NCI-H345 (cell line): Measurements from ENCODE around the gene ADGB.

Experiments used
- DNase-seq: peaks from one replicate; lab custom pipeline; 2025; lab: John Stamatoyannopoulos, UW

The ADGB gene

DNA sequence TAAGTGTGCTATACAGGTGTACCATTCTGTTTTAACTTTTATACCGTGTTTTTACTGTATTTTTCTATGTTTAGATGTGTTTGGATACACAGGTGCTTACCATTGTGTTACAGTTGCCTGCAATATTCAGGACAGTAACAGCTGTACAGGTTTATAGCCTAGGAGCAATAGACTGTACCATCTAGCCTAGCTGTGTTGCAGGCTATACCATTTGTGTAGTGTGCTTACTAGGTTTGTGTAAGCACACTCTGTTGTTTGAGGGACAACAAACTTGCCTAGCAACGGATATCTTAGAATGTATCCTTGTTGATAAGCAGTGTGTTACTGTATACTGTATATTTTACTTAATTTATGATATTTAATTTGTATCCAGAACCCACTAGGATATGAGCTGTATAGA, 35.2 kb downstream of the ADGB start:
- DNase-seq = no peak

- DNase-seq = no peak
Measured at GRCh38 chr6:146635165-146635564, 36.4 kb downstream of the ADGB start.

DNA sequence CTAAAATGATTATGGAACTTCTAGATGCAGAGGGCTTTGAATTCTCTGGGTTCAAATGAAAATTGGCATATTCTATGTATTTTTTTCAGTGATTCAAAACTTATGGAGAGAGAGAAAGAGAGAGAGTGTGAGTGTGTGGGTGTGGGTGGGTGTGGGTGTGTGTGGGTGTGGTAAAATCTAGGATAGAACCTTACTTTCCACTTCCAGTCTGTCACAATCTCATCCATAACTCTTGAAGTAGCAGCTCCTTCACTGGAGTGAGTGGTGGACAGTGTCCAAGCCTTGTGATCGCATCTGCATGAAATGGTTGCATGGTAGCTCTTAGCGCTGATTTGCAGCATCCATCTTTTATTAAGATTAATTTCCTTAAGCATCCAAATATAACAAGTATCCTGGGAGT, 37.7 kb downstream of the ADGB start:
- no peak for DNase-seq

- DNase-seq = no peak
Measured at GRCh38 chr6:146642921-146643320, 44.1 kb downstream of the ADGB start.

DNA sequence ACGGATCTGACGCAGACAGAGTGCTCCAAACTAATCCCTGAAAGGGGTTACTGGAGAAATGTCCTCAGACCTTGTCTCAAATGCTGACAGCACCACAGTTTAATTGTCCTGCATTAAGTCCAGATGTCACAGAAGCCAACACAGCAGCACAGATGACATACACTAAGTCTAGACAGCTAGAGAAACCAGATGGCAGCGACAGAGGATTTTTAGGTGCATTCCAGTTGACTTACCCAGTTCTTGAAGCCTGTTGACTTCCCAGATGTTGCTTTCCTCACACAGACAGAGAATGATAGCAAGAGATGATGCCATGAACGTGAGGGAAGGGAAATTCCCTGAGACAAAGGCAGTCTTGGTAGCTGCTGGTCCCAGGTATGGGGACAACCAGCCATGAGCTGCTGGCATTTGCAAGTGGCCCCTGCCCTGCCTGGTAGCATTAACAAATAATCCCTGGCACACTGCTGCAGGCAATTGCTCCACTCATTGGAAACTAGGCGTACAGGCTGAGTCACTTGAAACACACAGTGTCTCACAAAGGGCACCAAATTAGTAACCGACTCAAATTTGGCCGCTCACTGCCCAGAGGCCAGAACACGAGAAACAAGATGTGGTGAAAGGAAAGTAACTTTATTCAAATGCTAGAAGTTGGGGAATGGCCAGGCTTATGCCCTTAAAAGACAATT, 52.2 kb downstream of the ADGB start:
- DNase-seq = no peak

GRCh38 chr6:146651482-146651863, 52.7 kb downstream of the ADGB start:
- no peak for DNase-seq

DNA sequence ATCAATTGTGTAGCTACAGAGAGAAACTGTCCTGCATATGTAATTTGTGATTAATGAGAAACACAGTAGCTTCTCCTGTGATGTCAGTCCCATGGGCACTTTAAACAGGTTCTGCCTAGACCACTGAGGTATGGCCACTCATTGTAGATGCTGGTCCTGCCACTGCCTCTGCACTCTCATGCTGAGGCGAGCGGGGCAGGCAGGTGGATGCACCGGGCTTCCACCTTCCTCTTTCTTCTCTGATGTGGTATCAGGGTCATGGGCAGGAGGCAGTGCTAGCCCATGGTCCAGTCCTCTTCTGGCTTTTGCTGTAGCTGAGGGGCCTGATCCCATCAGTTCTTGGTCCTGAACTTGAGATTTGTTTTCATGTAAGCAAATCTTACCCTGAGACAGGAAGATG, 58.7 kb downstream of the ADGB start:
- no peak for DNase-seq

DNA sequence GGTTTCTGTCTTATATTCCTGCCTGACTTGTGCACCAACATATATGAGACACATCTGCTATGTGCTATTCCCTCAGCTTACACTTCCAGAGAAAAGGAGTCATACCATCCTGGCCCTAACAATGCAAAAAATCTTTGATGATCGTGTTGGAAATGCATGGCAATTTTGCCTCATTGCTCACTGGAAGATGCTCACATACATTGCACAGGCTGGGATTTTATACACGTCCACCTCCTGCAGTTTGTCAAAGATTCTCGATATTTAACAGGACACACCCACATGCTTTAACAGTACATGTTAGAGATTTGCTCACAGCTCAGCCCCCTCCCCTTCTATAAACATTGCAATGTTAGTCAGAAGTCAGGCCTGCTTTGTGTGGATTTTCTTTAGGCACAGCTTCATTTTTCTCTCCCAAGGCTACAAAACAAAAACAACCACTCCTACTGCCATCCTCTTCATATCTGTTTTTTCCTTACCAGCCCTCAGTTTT, 66.1 kb downstream of the ADGB start:
- no peak for DNase-seq

GRCh38 chr6:146666909-146667308, 68.1 kb downstream of the ADGB start:
- no peak for DNase-seq

- no peak for DNase-seq
Measured at GRCh38 chr6:146670161-146670560, 71.4 kb downstream of the ADGB start.

- no peak for DNase-seq
Measured at GRCh38 chr6:146673069-146673468, 74.3 kb downstream of the ADGB start.

DNA sequence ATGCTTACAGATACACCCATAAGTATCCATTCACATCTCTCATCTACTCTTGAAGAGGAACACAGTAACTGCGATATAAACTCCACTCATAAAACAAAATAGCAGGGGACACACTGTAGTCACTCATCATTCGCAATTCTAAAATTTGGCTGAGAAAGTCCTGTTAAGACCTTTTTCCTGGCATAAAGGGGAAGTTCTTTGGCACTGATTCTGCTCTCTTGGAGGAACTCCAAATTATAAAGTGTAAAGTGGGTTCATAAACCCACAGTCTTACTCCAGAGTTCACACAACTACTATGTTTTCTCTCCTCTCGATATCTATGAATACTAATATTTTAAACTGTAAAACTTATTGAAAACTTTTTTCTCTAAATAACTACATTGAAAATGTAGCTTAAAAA, 80.6 kb downstream of the ADGB start:
- DNase-seq = no peak

GRCh38 chr6:146682919-146683318, 84.1 kb downstream of the ADGB start:
- no peak for DNase-seq

DNA sequence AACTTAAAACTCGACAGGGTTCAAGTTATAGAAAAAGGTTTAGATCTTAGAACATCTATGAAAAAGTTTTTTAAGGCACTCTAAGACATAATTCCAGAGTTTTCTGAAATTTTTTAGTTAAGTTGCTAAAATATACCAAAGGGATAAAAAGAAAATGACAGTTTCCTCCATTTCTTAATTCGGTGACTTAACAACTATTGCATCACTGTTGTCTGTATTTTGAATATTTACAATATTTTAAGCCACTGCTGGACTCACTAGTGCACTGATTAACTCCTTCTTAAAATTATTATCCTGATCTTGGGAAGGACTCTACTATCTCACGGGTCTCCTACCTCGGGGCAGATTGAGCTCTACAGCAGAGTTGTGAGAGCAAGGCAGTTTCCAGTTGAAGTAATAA, 91.0 kb downstream of the ADGB start:
- no peak for DNase-seq

GRCh38 chr6:146693342-146693741, 94.6 kb downstream of the ADGB start:
- no peak for DNase-seq

DNA sequence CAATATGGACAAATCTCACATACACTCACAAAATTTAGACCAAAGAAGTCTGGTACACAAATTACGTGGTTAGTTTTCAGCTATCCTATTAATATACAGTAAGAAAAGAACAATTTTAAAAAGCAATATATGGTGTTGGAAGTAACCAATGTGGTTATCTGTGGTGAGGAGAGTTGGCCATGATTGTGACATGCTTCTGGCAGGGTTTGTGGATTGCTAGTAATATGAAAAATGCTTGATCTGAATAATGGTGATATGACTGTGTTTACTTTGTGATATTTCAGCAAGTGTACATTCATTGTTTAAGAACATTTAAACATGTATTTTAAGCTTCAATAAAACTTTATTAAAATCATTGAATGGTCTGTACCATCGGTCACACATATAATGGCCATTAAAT, 99.1 kb downstream of the ADGB start:
- no peak for DNase-seq

DNA sequence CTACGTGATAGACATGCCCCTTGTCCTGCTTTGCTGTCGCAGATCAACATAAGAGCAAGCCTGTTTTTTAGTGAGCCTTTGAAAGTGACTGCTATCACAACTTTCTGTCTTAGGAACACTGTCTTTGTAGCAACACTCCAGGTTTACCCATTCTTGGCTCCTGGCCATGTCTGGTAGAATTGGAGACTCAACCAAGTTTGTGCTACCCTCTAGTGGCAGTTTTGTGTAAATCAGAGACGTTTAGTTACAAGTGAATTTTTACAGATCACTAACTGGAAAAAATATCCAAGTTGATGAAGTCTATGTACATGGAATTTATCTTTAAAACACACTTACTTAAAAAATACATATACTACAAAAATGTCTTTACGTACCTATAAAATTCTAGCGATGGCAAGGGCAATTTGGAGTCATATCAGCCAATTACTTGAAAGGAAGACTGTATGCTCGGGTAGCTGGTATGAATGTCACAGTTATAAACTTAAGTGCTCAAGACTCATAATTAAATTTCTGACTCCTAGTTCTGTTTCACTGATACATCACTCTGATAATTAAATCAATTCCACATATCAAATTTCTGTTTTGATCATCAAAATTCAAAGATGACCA, 101.4 kb downstream of the ADGB start:
- peak; percentile 67 for DNase-seq

- no peak for DNase-seq
Measured at GRCh38 chr6:146701632-146702031, 102.9 kb downstream of the ADGB start.

GRCh38 chr6:146709036-146709622, 110.4 kb downstream of the ADGB start:
- DNase-seq = peak; percentile 1

DNA sequence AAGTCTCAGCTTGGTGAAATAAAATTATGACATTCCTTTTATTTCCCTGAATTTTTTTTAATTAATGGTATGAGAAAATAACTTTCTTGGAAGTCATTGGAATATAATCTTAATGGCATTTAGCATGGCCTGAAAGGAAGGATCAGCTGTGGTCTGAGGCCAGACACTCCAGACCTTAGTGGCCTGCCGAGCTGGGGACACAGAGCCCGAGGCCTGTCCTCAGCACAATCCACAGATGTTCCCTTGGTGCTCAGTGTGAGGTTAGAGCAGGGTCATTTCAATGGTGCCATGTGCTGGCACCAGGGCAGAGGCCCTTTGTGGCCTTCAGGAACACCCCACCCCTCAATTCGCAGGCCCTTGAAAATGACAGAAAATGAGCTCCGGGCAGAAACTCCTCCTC, 120.6 kb downstream of the ADGB start:
- DNase-seq = no peak

GRCh38 chr6:146739696-146740095, 140.9 kb downstream of the ADGB start:
- no peak for DNase-seq

- no peak for DNase-seq
Measured at GRCh38 chr6:146741609-146742008, 142.8 kb downstream of the ADGB start.

DNA sequence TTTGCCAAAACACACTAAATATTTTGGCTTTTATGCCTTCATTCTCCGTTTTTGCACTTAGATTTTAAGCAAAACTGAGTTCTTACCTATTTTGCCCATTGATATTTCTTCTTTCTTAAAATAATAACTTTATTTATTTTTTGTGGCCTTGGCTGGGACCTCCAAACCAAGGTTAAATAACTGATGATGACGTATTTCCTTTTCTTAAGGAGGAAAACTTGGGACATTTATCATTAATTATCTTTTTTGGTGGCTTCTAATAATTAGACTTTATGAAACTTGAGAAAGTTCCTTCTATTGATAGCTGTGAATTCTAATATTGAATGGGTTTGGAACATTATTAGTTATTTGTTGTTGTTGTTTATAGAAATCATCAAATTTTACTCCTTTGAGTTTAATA, 154.5 kb downstream of the ADGB start:
- no peak for DNase-seq

GRCh38 chr6:146767632-146768031, 168.9 kb downstream of the ADGB start:
- DNase-seq = no peak
